Myometrial cell (primary cell): ENCODE results near the gene SLC16A5. TPM values are rescaled to one million over a fixed set of nuclear protein-coding genes. Genes with fewer than 3 reads are reported as not detected.

Experiments
- total RNA-seq: library from RNA; depleted of rRNA; stranded (reverse); fragments of >200 nt; gene quantifications from 2 replicates; pipeline ENCODE4 v1.2.3, GENCODE V29; 2015

Gene SLC16A5, protein sequence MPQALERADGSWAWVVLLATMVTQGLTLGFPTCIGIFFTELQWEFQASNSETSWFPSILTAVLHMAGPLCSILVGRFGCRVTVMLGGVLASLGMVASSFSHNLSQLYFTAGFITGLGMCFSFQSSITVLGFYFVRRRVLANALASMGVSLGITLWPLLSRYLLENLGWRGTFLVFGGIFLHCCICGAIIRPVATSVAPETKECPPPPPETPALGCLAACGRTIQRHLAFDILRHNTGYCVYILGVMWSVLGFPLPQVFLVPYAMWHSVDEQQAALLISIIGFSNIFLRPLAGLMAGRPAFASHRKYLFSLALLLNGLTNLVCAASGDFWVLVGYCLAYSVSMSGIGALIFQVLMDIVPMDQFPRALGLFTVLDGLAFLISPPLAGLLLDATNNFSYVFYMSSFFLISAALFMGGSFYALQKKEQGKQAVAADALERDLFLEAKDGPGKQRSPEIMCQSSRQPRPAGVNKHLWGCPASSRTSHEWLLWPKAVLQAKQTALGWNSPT
- total RNA-seq = 12.1 and 20.2 TPM in 2 replicates

DNA sequence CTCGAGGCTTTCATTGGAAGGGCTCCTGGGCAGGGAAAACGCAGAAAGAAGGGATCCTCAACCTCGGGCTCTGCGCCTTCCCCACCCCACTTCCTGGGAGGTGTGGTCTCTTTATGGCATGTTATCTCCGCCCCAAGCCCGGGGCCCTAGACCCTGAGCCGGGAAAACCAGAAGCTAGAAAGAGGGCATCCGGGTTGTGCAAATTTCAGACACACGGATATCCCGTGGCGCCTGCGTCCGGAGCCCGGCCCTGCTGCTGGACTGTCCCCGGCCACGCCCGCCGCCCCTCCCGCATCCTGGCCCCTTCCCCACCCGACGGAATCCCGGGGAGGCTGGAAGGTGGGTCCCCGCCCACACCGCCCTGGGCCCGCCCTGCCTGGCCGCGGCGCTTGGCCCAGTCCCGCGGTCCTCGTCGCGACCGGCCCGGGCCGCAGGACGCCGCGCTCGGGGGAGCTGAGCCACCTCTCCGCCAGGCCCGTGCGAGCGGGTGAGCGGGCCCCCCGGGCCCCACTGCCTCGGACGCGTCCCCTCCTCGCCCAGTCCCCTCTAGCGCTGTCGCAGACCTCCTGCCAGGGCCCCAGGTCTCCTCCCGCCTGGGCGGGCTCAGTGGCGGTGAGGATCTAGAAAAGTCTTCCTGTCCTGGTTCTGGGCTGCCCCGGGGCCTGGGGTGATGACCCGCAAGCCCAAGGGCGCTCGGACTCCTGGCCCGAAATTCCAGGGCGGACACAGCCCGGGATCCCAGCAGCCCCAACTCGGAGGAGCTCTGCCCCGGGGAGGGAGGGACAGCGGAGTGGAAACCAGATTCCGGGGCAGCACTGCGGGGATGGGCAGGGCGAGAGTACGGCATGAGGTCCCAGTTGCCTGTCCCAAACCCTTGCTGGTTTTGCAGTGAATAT, at the start of gene SLC16A5:
SLC16A5 (plus strand) TSS at position 397 of the 896 bp plus-strand sequence. CDS start 5,683 bp downstream, outside the sequence.

DNA sequence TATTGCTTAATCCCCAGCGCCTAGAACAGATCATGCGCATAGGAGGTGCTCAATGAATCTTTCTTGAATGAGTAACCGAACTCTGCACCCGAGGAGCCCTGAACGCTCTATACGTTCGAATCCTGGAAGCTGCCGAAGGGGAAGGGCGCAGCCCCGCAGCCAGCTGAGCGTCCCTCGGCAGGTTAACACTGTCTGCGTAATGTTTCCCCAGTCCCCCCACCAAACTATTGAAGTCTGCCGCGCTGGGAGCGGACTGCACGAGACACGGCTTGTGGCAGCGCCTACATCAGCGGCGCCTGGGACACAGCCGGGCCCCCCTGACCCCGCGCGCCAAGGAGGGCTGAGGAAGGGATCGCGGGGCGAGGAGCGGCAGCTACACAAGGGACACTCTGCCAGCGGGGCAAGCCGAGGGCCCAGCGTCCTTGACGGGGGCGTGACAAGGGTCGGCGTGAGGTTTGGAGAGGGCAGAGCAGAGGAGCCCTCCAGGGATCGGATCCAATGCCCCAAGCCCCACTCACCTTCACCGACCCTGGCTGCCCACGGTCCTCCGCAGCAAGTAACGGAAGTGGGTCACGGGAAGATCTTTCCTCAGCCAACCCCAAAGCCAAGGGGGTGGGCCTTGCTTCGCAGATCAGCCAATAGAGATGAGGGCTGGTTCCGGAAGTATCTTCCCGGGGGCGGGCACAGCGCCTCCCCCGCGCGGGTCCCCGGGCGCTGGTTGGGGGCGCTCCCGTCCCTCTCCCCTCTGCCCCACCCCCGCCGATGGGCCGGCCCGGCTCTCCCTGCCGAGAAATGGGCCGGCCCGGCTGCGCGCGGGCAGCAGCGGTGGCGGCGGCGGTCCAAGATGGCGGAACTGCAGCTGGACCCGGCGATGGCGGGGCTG, 41.1 kb upstream of the SLC16A5 start, which contains the start of the genes ATP5PD and KCTD2:
ATP5PD (minus strand) TSS at position 563 of the 883 bp plus-strand sequence. CDS start 4,319 bp downstream, outside the sequence.
KCTD2 (plus strand) TSS at position 819 of the 883 bp plus-strand sequence; CDS start at position 845, 26 bp downstream.

DNA sequence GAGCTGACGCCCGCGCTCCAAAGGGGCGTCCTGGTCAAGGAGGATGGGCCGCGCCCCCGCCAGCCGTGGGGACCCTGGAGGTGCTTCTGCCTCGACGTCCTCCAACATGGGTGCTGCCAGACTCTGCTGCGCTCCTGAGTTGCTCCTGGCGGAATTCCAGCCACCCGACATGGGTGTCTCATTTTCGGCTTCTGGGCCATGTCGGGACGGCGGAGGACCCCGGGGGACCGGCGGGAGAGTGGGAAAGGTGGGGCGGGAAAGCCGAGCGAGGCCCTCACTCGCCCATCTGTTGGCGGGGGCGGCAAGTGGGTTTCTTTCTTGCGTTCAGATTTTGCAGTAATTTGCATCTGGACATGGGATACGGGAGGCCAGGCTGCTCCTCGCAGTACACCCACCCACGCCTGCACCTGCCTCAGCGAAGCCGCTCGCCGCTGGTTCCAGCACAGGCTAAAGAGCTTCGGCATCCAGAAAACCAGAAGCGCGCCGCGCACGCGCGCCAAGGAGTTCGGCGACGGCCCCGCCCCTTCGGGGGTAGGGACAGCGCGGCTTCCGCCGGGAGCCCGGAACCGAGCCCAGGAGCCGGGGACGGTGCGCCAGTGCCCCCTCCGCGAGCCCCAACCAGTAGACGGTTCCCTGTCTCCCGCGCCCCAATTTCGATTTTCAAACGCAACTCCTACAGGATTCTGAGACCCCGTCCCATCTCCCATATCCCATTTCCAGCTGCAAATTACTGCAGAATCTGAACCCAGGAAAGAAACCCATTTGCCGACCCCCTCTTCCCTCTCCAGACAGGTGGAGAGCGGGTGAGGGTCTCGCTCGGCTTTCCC, 21.9 kb downstream of the SLC16A5 start, which contains the start of gene ARMC7:
ARMC7 (plus strand) TSS at position 563 of the 827 bp plus-strand sequence. CDS start 320 bp downstream, outside the sequence.

DNA sequence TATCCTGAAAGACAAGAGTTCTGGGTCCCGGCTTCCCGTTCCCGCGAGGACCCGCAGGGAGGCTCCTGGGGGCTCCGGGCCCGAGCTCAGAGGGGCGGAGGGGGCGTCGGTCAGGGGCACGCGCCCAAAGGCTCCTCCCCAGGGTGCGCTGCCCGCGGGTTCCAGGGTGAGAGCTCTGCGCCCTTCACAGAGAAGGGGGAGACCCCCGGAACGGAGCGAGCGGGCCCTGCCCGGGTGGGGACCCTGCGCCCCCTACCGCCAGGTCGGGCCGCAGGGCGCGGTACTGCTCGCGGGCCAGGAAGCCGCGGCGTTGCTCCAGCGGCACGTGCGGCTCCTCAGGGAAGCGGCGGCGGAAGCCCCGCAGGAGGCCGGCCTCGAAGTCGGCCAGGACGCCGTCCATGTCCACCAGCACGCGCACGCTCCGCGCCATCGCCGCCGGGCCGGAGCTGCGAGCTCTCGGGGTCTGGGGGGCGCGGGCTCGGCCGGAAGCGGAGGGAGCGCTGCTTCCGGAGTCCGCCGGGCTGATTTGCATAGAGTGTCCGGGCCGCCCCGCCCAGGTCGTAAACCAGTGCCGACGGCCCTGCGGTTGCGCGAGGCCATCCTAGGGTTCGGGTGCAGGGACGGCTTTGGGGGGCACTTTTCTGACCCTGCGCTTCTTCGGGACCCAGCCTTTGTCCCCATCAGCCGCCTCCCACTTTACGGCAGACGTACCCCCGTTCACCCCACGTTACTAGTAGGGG, 43.7 kb downstream of the SLC16A5 start, which contains the start of gene NT5C:
NT5C (minus strand) TSS at position 465 of the 740 bp plus-strand sequence; CDS start at position 430, 35 bp downstream.

DNA sequence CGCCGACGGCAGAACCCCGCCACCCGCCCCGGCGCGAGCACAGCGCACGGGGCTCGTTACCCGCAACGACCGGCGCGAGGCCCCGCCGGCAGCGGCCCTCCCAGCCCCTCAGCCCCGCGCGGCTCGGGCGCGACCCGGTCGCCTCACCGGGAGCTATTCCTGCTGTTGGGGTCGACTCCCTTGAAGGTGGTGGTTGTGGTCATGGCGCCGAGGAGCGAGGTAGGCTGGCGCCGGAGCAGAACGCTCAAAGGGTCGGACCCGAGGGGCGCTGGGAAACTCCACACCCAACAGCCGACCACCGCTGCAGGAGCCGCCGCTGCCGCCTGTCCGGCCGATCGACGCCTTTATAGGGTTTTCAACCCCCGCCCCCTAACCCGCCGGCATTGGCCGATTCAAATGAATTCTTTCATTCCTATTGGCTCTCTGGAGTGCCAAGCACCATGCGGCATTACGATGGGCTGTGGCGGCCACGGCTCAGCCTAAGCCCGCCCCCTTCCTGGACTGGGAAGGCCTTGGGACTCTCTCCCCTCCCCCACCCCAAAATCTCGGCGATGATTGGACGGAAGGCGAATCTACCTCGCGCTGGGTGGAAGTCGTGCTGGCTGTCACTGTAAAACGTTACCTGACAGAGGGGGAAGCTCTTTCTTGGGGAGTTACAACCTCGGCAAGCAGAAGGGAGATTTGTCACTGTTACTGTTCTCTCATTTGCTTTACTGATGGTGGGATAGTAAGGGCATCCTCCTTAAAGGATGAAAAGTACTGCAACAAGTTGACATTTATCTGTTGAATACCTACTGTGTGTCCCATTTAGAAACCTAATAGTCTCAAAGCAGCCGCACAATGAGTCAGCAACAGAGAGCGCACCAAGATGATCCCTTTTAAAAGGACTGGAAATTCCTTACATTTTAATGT, 66.7 kb downstream of the SLC16A5 start, which contains the start of gene JPT1:
JPT1 (minus strand) TSS at position 318 of the 912 bp plus-strand sequence; CDS start at position 203, 115 bp downstream.

Other genes with a start within 250 kb of the SLC16A5 start
- gene GRIN2C, start 228.1 kb upstream of the SLC16A5 start, total RNA-seq = not detected in 2 replicates
- gene FDXR, start 215.0 kb upstream of the SLC16A5 start, total RNA-seq = 48.1 and 52.5 TPM in 2 replicates
- gene FADS6, start 194.3 kb upstream of the SLC16A5 start, total RNA-seq = not detected in 2 replicates
- gene USH1G, start 164.7 kb upstream of the SLC16A5 start, total RNA-seq = not detected in 2 replicates
- gene OTOP2, start 163.7 kb upstream of the SLC16A5 start, total RNA-seq = not detected in 2 replicates
- not detected in 2 replicates for gene OTOP3, start 152.1 kb upstream of the SLC16A5 start, total RNA-seq
- gene HID1, start 115.2 kb upstream of the SLC16A5 start, total RNA-seq = under 0.01 and 0.53 TPM in 2 replicates
- 26.4 and 34.0 TPM in 2 replicates for gene CDR2L, start 100.3 kb upstream of the SLC16A5 start, total RNA-seq
- 65.7 and 94.5 TPM in 2 replicates for gene MRPL58, start 75.3 kb upstream of the SLC16A5 start, total RNA-seq
- 375 and 445 TPM in 2 replicates for gene ATP5PD, start 41.0 kb upstream of the SLC16A5 start, total RNA-seq
- 19.7 and 20.8 TPM in 2 replicates for gene KCTD2, start 40.7 kb upstream of the SLC16A5 start, total RNA-seq
- gene ARMC7, start 22.0 kb downstream of the SLC16A5 start, total RNA-seq = 2.0 and 6.4 TPM in 2 replicates
- gene NT5C, start 43.8 kb downstream of the SLC16A5 start, total RNA-seq = 120 TPM in 2 replicates
- 272 and 335 TPM in 2 replicates for gene JPT1, start 66.6 kb downstream of the SLC16A5 start, total RNA-seq
- 87.7 and 98.0 TPM in 2 replicates for gene SUMO2, start 95.0 kb downstream of the SLC16A5 start, total RNA-seq
- 32.1 and 38.9 TPM in 2 replicates for gene NUP85, start 117.7 kb downstream of the SLC16A5 start, total RNA-seq
- 13.6 and 19.6 TPM in 2 replicates for gene GGA3, start 173.7 kb downstream of the SLC16A5 start, total RNA-seq
- 46.6 and 51.3 TPM in 2 replicates for gene MRPS7, start 173.9 kb downstream of the SLC16A5 start, total RNA-seq
- gene MIF4GD, start 183.3 kb downstream of the SLC16A5 start, total RNA-seq = 9.8 and 16.0 TPM in 2 replicates
- gene SLC25A19, start 201.5 kb downstream of the SLC16A5 start, total RNA-seq = 4.8 and 8.1 TPM in 2 replicates